MG63 (cell line): ENCODE measurements around the gene CCDC51. TPM values are rescaled to one million over a fixed set of nuclear protein-coding genes. Genes with fewer than 3 reads are reported as not detected.

Source experiments
- DNase-seq: peaks from one replicate; pipeline ENCODE4 v3.0.0-alpha.2; 2020
- H3K27me3 ChIP-seq: fragments of 250-450 bp; sonication (Bioruptor Pico); 2 replicates; pipeline ENCODE4 v1.5.1; 2020; ENCODE audit warnings: mild to moderate bottlenecking, moderate library complexity
- H3K36me3 ChIP-seq: fragments of 250-450 bp; sonication (Bioruptor Pico); 2 replicates; pipeline ENCODE4 v1.5.1; 2020; ENCODE audit warnings: mild to moderate bottlenecking, moderate library complexity
- H3K4me3 ChIP-seq: fragments of 250-450 bp; sonication (Bioruptor Pico); 2 replicates; pipeline ENCODE4 v1.5.1; 2020; ENCODE audit warnings: mild to moderate bottlenecking, moderate library complexity
- H3K9me3 ChIP-seq: fragments of 250-450 bp; sonication (Bioruptor Pico); 2 replicates; pipeline ENCODE4 v1.5.1; 2020; ENCODE audit warnings: mild to moderate bottlenecking, moderate library complexity
- total RNA-seq: library from RNA; depleted of rRNA; stranded (reverse); fragments of >200 nt; shearing (Covaris generic); gene quantifications from 2 replicates; pipeline ENCODE4 v1.2.3, GENCODE V29; 2014; ENCODE audit warnings: low replicate concordance

The CCDC51 gene
- total RNA-seq, 1 experiment from 2014 or later, result 26.9 TPM

DNA sequence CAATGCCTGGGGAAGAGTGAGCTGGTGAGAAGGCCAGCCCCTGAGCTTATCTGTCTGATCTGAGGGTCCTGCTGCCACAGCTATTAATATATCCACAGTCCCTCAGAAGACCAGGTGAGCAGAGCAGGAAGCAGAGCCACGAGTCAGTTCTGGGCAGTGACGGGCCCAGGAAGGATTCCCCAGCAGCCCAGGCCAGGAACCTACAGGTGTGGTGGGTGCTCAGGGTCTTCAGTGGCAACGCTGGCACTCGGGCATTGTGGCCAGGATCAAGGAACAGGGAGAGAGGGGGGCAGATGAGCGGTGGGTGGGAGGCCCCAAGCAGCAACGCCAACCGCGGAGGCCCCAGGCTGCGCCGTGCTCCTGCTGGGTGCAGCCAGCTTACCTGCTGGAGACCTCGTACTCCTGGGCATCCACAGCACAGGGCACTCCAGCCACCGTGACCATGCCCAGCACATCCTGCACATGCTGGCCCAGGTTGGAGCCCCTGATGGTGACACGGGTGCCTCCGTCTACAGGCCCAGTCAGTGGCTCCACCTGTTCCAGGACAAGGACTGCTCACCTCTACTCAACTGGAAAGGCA is 22.3 kb downstream of the CCDC51 start:
- no peak for DNase-seq
- Histone ChIP-seq H3K27me3 (no peaks in the 10 kb centered on the region), H3K9me3 (no peaks in the 10 kb centered on the region), H3K36me3 (no peaks in the 10 kb centered on the region), H3K4me3 (no peak overlapping the region)

DNA sequence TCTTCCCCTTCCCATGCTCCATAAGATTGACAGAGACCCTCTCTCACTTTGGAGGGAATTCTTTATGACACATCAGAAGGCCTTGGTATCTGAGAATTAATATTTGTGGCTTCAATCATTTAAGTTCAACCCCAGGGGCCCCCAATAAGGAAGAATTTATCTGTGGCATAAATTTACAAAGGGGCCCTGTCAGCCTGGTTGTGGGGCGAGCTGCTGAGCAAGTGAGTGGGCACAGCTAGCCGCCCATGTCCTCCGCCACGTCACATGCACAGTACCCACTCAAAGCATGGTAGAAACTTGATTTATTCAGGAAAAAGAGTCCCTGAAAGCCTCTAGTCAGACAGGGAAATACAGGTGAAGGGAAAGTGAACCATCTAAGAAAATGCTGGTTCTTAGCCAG is 23.4 kb downstream of the CCDC51 start:
- Histone ChIP-seq H3K9me3 (no peaks in the 10 kb centered on the region), H3K4me3 (no peak overlapping the region), H3K36me3 (no peaks in the 10 kb centered on the region), H3K27me3 (no peaks in the 10 kb centered on the region)
- DNase-seq, result no peak

DNA sequence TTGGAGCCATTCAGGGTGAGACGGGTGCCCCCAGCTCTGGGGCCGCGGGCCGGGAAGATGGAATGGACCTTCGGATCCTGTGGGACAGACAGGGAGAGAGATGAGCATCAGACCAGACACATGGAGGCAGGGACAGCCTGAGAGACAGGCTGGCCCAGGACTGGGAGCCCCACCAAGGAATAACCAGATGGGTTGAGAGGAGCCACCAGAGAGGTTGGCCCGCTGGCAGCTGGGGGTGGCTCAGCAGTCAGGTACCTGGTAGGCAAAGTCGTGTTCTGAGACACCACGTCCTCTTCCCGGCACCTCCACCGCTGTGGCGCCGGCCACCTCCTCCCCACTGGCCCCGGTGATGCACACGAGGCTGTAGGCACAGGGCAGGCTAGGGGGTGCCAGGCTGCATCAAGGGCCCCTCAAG is 23.8 kb downstream of the CCDC51 start:
- DNase-seq, result no peak

DNA sequence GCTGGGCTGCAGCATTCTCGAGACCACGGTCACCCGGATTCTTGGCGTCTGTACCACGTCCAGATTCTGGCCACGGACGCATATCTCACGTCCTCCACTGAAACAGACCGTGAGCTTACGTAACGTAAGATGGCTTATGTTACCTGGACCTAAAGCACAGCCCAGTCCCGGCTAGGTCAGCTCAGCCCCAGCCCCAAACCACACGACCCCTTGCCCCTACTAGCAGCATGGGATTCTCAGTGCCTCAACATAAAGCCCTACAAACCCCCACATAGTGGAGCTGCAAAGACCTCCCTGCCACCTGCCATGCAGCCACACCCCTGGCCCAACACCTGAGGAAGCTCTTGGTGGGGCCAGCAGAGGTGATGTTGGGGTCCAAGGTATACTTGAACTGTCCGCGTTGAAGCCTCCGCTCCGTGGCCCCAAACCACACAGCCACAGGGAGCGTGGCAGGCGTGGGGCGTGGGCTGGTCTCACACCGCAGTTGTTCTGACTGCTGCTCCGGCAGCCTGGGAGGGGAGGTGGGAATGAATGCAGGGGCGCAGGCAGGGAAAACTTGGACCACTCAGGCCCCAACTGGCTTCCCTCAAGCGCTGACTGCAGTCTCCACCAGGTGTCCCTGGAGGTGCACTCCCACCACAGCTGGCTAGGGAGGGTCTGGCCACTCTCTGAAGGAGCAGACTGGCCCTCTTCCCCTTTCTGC is 24.5 kb downstream of the CCDC51 start:
- H3K36me3 ChIP-seq, result no peaks in the 10 kb centered on the region
- DNase-seq, result no peak
- H3K4me3 ChIP-seq, result no peak overlapping the region

More for the DNA sequence above, 23.8 kb downstream of the CCDC51 start:
- Histone ChIP-seq H3K27me3 (no peaks in the 10 kb centered on the region), H3K4me3 (no peak overlapping the region), H3K9me3 (no peaks in the 10 kb centered on the region), H3K36me3 (no peaks in the 10 kb centered on the region)

GRCh38 chr3:48414376-48415250 is 25.3 kb downstream of the CCDC51 start:
- DNase-seq, result no peak
- Histone ChIP-seq H3K4me3 (no peak overlapping the region), H3K36me3 (no peaks in the 10 kb centered on the region), H3K27me3 (no peaks in the 10 kb centered on the region), H3K9me3 (no peaks in the 10 kb centered on the region)

More for the DNA sequence above, 24.5 kb downstream of the CCDC51 start:
- Histone ChIP-seq H3K9me3 (no peaks in the 10 kb centered on the region), H3K27me3 (no peaks in the 10 kb centered on the region)

- Histone ChIP-seq H3K27me3 (no peaks in the 10 kb centered on the region), H3K36me3 (no peaks in the 10 kb centered on the region), H3K4me3 (no peak overlapping the region), H3K9me3 (no peaks in the 10 kb centered on the region)
- no peak for DNase-seq
These were observed 26.3 kb downstream of the CCDC51 start for GRCh38 chr3:48413611-48414010.

- DNase-seq, result no peak
- Histone ChIP-seq H3K4me3 (no peak overlapping the region), H3K36me3 (no peaks in the 10 kb centered on the region)
These were observed 26.8 kb downstream of the CCDC51 start for GRCh38 chr3:48413086-48413485.

GRCh38 chr3:48412375-48413001 is 27.4 kb downstream of the CCDC51 start:
- no peaks in the 10 kb centered on the region for H3K27me3 ChIP-seq
- H3K36me3 ChIP-seq, result no peaks in the 10 kb centered on the region
- no peak overlapping the region for H3K4me3 ChIP-seq
- H3K9me3 ChIP-seq, result no peaks in the 10 kb centered on the region
- DNase-seq, result no peak

More at GRCh38 chr3:48413086-48413485, 26.8 kb downstream of the CCDC51 start:
- Histone ChIP-seq H3K9me3 (no peaks in the 10 kb centered on the region), H3K27me3 (no peaks in the 10 kb centered on the region)

DNA sequence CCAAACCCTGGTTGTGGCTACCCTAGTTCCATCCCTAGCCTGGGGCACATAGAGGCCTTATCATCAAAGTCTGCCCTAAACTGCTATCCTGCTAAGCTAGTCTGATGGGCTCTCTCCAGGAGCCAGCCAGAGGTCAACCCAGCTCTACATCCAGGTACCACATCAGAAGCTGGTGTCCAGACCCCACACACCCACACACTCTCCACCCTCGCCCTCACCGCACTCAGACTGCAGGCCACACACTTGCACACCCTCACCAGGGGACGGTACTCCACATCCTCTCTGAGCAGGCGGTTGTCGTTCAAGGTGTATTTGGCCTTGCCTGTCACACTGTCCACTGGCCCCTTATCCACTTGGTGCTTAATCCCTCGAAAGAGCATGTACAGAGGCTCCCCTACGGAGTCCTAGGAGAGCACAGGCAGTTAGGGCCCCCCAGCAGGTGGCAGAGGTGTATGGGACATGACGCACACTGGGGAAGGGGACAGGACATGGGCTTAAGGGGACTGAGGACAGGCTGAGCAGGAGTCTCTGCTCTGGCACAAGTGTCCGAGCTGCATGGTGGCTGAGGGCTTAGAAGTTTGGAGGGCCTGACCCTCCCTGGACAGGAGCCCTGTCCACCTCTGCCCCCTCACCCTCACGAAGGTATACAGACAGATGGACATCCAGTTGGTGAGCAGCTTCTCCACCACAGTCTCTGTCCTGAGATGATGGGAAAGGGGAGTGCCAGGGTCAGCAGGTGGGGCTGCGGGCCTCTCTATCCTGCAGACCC is 28.1 kb downstream of the CCDC51 start:
- no peaks in the 10 kb centered on the region for H3K9me3 ChIP-seq
- H3K27me3 ChIP-seq, result no peaks in the 10 kb centered on the region
- no peak overlapping the region for H3K4me3 ChIP-seq
- no peak for DNase-seq
- no peaks in the 10 kb centered on the region for H3K36me3 ChIP-seq

DNA sequence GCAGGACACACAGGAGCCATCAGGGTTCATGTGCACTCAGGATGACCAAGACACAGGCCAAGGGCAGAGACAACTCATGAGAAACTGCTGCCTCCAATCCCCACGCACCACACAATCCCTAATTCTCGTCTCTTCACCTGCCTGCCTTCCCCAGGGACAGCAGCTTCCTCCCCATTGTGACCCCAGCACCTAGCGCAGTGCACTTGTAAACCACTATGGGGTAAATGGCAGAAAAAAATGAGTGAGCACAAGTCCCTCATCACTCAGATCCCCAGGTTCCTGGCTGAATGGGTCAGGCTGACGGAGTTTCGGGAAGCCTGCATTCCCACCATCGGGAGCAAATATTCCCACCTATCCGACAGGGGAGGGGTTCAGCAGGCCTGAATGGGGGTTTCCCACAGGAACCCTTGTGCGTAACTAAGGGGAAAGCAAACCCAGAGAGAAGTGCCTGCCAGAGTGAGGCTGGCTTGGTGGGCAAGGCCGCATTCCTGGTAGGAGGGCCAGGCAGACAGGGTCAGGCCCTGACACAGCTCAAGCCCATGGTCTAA is 28.8 kb downstream of the CCDC51 start:
- Histone ChIP-seq H3K4me3 (no peak overlapping the region), H3K27me3 (no peaks in the 10 kb centered on the region), H3K9me3 (no peaks in the 10 kb centered on the region), H3K36me3 (no peaks in the 10 kb centered on the region)
- no peak for DNase-seq

DNA sequence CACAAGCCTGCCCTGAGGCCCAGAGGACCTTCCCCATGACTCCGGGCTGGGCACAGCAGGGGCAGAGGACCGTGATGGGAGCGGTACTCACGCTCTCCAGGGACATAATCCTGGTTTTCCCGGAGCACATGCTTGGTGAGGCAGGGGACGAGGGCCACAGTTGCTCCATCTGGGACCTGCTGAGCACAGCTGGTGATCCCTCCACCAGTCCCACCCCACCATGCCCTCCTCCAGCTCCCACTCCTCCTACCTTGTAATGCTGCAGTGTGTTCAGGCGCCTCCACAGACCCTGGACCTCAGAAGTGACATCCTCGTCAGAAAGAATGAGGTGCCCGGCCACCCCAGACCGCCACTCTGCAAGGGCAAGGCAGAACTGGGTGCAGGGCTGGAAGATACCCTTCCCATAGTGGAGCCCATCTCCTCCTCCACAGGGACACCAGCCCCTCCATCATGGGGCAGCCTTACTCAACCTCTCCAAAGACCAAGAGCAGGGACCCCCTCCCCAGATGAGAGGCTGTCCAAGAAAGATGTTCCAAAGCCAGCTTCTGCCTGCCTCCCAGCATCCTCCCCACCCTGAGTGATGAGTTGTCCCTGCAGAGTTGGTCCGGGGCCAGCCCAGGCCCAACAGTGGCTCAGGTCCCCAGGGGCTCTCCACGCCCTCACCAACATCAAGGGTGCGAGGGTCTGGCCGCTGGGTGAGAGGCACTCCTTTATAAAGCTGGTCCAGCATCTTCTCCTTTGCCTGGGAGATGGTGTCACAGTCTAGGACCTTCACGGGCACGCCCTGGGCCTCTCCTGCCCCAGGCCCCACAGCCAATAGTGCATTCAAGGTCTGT is 29.5 kb downstream of the CCDC51 start:
- Histone ChIP-seq H3K36me3 (no peaks in the 10 kb centered on the region), H3K9me3 (no peaks in the 10 kb centered on the region), H3K4me3 (no peak overlapping the region), H3K27me3 (no peaks in the 10 kb centered on the region)
- DNase-seq, result no peak

- no peaks in the 10 kb centered on the region for H3K9me3 ChIP-seq
- H3K4me3 ChIP-seq, result no peak overlapping the region
- DNase-seq, result no peak
- no peaks in the 10 kb centered on the region for H3K36me3 ChIP-seq
- no peaks in the 10 kb centered on the region for H3K27me3 ChIP-seq
These were observed 30.4 kb downstream of the CCDC51 start for GRCh38 chr3:48409291-48410201.

- no peak for DNase-seq
- Histone ChIP-seq H3K4me3 (no peak overlapping the region), H3K27me3 (no peaks in the 10 kb centered on the region), H3K36me3 (no peaks in the 10 kb centered on the region), H3K9me3 (no peaks in the 10 kb centered on the region)
These were observed 31.1 kb downstream of the CCDC51 start for GRCh38 chr3:48408823-48409281.

DNA sequence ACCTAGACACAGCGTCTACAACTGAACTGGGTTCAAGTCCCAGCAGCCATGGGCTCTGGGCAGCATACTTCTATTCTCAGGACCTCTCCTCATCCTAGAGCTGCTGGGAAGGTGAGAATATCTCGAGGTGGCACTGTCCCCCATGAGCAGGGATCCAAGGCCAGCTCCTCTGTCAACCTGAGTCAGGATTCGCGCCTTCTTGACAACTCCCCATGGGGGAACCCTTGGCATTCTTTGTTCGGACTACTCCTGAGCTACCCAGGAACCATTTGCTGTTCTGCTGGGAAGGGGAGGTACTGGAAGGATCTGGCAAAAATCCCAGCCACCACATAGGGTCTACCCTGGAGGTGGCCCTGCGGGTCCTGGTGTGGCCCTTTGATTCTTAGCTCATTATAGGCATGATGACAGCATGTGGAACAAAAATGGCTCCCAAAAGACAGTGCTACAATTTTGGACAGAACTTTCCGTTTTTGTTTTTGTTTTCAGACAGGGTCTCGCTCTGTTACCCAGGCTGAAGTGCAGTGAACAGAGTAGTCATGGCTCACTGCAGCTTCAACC is 32.3 kb downstream of the CCDC51 start:
- DNase-seq, result no peak
- Histone ChIP-seq H3K27me3 (no peaks in the 10 kb centered on the region), H3K4me3 (no peak overlapping the region), H3K36me3 (no peaks in the 10 kb centered on the region), H3K9me3 (no peaks in the 10 kb centered on the region)
